ENCODE measurements around the gene USP26. TPM values are rescaled to one million over a fixed set of nuclear protein-coding genes. Genes with fewer than 3 reads are reported as not detected.
"Not testable (repeated sequence)": the region's sequence is repeated elsewhere in the genome, so short reads cannot be mapped to it uniquely, and the experiment has no call there.

Gene USP26, protein sequence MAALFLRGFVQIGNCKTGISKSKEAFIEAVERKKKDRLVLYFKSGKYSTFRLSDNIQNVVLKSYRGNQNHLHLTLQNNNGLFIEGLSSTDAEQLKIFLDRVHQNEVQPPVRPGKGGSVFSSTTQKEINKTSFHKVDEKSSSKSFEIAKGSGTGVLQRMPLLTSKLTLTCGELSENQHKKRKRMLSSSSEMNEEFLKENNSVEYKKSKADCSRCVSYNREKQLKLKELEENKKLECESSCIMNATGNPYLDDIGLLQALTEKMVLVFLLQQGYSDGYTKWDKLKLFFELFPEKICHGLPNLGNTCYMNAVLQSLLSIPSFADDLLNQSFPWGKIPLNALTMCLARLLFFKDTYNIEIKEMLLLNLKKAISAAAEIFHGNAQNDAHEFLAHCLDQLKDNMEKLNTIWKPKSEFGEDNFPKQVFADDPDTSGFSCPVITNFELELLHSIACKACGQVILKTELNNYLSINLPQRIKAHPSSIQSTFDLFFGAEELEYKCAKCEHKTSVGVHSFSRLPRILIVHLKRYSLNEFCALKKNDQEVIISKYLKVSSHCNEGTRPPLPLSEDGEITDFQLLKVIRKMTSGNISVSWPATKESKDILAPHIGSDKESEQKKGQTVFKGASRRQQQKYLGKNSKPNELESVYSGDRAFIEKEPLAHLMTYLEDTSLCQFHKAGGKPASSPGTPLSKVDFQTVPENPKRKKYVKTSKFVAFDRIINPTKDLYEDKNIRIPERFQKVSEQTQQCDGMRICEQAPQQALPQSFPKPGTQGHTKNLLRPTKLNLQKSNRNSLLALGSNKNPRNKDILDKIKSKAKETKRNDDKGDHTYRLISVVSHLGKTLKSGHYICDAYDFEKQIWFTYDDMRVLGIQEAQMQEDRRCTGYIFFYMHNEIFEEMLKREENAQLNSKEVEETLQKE
- not detected for total RNA-seq

DNA sequence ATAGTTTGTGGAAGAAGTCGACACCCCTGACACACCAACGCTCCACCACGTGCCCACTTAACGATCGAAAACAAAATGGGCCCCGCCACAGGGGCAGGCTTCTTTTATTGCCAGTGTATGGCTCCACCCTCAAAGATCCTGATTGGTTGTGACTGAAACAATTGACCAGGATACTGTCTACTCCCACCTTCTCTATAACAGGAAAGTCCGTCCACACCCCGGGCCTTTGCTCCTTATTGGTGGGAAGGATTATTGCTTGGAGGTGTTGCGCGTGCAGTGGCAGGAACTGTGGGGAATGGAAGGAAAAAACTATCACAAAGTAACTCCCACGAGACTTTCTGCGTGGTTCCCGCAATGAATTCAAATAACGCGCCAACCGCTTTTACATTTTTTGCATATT lies at the start of gene USP26:
TSS of gene USP26 (minus strand) at position 79 of the 400 bp plus-strand sequence. CDS start 68,889 bp downstream, outside the sequence.
- no peak for DNase-seq (ENCODE audit: low read depth in 2 of 3, low spot score in 2 of 3)

DNA sequence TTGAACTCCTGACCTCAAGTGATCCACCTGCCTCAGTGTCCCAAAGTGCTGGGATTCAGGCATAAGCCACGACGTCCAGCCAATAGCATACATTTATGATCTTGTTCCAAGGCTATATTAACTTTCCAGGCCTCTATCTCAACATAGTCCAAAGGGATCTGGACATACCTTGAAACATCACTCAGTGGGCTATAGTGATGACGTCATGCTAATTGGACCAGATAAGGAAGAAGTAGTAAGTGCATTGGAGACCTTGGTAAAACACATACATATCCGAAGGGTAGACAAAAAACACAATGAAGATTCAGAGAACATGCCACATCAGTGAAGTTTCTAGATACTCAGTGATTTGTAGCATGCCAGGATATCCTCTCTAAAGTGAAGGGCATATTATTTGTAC lies 37.4 kb upstream of the USP26 start:
- no peak for DNase-seq (ENCODE audit: low read depth in 2 of 3, low spot score in 2 of 3)

DNA sequence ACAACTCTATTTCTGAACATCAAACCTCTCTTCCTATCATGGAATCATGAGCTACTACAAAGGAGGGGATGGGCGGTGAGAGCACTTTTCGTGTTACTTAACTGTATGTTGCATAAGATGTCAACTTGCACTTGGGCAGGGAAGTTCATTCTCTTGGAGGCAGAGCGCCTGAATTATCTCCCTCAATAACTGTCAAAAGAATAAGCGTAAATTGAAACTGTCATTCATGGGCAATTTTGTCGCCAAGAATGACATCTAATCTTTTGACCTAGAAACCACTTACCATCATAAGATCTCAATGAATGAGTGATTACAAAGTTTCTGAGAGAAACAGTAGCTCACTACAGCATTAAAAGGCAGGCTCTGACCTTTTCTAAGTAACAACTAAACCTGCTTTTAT lies 23.5 kb upstream of the USP26 start:
- no peak for DNase-seq (ENCODE audit: low read depth in 2 of 3, low spot score in 2 of 3)

DNA sequence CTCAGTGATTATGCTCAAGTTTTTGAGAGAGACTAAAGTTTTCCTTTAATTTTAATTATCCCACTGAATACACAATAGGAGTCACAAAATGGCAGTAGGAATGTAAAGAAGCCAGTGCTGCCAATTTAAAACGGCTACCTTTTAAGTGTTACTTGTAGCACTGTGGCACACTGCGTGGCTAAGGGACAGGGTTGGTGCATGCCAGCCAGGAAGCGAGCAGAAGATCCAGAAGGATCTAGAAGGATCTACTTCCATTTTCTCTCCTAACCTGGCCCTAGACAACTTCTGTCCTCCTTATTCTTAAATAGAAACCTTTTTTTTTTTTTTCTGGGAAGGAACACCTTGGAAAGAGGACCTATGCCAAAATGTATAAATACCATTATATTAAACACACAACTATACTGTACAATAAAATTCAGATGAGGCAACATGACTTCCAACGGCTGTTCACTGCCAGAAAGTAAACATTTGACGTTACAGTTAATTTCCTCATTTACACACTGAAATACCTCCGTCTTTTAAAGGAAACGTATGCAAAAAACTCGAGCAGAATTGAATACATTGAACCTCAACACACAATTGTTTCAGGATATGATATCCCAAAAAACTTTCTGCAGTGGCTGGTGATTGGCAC lies 2.7 kb downstream of the USP26 start:
- no peak for DNase-seq (ENCODE audit: low read depth in 2 of 3, low spot score in 2 of 3)

DNA sequence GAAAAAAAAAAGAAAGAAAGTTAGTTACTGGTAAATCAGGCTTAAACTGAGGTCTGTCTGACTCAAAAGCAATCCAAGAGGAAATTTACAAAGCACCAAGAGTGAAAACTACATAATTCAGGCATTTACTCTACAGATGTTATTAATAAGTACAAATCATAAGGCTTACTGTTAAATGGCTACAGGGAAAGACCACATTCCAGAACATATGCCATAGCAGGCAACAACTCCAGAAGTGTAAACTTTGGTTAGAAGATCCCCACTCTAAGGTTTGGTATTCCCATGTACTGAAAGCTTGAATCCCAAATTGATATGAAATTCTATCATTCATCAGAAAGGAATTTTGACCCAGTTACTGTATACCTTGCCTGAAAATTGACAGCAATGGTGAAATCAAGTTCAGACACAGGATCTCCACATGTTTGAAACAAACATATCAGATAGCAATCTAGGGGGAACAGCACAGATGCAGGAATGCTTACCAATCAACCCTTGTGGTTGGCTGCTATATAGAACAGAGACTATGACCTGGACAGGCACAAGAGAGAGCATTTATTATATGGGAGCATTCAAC lies 6.6 kb downstream of the USP26 start:
- DNase-seq (ENCODE audit: low read depth in 2 of 3, low spot score in 2 of 3), result no peak

DNA sequence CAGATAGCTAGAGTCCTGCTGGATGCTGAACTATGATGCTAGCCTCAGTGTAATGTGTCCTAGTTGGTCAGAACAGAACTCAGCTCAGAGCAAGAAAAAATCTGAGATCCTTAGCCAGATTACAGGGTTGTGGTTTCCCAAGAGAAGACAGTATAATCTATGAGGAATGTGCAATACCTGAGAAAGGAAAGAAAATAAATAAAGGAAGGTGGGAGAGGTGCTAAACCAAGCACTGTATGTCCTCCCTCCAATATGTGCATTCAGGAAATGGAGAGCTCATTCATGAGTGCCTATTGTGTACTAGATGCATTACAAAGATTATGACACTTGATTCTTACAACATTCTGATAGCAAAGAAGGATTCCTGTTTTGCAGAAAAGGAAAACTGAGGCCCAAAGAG lies 7.5 kb downstream of the USP26 start:
- DNase-seq (ENCODE audit: low read depth in 2 of 3, low spot score in 2 of 3), result no peak

DNA sequence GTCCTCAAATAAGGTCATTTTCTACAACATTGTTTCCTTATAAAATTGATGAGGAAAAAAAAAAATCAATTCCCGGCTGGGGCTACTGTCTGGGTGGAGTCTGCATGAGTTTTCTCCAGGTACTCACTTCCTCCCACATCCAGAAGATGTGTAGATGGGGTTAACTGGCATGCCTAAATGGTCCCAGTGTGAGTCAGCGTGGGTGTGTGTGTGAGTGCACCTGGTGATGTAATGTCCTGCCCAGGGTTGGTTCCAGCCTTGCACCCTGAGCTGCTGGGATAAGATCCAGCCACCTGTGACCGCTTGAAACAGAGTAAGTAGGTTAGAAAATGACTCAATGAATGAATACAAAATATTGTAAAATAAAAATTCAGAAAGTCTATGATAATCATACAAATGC lies 11.1 kb downstream of the USP26 start:
- DNase-seq (ENCODE audit: low read depth in 2 of 3, low spot score in 2 of 3), result no peak

DNA sequence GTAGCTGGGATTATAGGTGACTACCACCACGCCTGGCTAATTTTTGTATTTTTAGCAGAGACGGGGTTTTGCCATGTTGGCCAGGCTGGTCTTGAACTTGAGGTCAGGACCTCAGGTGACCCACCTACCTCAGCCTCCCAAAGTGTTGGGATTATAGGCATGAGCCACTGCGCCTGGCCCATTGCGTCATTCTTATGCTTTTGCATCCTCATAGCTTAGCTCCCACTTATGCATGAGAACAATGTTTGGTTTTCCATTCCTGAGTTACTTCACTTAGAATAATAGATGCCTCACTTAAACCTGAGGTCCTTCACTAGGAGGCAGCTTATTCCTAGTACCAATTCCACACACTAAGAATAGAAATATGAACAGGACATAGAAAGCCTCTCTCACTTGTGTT lies 11.9 kb downstream of the USP26 start:
- DNase-seq (ENCODE audit: low read depth in 2 of 3, low spot score in 2 of 3), result not testable (repeated sequence)

DNA sequence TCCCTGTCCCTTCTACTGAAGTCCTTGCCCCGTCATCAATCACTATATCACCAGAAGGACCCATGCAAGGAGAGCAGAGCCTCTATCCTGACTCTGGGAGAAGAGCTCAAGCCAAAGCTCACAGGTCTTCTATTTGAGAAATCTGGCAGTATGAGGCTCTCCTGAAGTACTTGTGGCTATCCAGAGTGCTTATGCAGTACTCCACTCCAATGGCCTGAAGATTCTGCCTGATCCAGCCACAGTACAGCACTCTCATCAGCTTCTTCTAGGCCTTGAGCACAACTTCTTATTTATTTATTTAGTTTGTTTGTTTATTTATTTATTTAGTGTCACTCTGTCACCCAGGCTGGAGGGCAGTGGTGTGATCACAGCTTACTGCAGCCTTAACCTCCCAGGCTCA lies 13.0 kb downstream of the USP26 start:
- DNase-seq (ENCODE audit: low read depth in 2 of 3, low spot score in 2 of 3), result no peak

DNA sequence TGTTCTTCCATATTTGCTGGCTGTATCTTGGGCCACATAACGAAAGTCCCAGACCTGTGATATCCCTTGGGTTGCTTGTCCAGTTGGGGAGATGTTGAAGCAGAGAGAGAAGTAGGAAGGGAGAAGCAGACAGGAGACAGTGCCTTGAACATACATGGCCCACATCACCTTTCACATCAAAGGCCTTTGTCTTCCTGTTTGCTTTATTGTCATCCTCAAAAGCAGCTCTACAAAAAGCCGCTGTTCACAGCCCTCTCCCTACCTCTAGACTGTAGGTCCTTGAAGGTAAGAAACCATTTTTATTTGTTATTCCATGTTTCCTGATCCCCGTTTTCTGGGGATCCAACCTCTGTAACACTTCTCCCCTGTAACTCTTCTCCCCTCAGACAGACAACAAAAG lies 14.9 kb downstream of the USP26 start:
- no peak for DNase-seq (ENCODE audit: low read depth in 2 of 3, low spot score in 2 of 3)

DNA sequence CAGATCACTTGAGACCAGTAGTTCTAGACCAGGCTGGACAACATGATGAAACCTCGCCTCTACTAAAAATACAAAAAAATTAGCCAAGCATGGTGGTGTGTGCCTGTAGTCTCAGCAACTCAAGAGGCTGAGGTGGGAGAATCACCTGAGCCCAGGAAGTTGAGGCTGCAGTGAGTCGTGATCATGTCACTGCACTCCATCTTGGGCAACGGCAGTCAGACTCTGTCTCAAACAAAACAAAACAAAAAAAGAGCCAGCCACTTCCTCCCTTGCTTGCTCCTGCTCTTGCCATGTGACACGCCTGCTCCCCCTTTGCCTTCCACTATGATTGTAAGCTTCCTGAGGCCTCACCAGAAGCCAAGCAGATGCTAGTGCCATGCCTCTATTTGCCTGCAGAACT lies 19.1 kb downstream of the USP26 start:
- not testable (repeated sequence) for DNase-seq (ENCODE audit: low read depth in 2 of 3, low spot score in 2 of 3)

DNA sequence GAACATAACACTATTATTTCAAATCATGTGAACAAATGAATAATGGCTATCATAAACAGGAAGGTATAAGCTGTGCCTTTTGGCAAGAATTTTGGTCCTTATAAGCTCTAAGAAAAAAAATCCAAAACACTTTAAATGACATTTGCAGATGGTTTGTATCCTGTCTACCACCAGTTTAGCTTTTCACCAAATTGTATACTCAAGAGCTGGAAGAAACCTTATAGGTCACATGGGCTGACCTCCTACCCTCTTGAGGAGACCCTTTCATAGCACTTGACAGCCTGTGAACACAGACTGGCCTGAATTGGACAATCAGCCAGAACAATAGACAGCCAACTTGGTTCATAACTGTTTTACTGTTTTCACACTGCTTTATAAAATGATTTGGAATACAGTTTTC lies 24.3 kb downstream of the USP26 start:
- no peak for DNase-seq (ENCODE audit: low read depth in 2 of 3, low spot score in 2 of 3)

DNA sequence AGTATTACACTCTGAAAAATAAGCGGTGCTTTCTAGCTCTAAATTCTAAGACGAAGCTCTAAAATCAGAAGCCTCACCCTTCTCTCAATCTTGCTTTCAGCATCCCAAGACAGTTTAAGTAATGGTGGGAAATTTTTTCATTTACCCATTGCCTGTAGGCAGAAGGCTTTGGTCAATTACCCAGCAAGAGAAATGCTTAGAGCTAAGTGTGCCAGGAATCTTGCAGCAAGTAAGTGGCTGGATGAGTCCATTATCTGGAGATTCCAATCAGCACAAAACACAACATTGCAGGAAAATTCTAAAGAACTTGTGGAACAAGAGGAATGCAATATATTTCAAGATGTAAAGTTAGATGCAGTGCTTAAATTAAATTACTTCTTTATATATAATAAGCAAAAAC lies 28.4 kb downstream of the USP26 start:
- DNase-seq (ENCODE audit: low read depth in 2 of 3, low spot score in 2 of 3), result no peak

DNA sequence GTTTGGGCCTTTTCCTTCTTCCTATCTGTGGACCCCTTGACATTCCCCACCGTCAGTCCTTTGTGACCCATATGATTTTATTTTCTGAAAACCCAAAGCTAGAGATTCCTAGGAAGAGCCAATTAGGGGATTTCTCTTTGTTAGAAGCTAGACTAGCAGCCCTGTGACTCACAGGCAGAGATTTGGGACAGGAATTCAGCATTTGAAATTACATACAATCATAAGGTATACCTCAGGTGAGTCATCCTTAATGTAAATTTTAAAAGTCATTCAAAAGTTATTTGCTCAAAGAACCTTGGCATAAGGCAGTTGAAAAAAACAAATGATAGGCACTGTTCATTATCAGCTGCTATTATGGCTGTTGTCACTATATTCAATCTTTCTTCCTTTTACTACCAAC lies 40.6 kb downstream of the USP26 start:
- DNase-seq (ENCODE audit: low read depth in 2 of 3, low spot score in 2 of 3), result no peak

DNA sequence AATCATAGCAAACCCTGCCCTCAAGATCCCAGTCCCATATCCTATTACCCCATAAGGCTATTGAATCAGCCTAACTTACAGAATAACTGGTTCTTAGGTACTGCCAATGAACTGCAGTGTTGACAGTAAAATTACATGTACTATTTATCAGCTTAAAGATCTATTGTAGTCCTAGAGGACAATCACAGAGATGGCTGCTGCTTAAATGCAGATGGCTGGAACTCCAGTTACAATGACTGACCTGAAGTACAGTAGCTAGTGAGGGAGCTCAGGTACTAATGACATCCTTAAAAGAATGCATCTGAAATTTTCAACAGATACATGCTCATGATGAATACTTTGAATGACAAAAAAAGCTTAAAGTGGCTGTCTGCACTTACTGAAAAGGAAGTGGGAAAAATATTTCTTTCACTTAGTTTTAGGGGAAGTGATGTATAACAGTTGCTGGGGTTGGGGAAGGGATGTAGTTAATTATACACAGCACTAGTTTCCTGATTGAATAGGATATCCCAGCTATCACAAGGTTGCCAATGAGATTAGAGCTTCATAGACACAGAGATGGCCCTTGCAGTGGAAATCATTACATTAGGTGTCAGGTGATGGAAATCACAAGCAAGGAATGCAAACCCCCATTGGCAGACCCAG lies 42.0 kb downstream of the USP26 start:
- DNase-seq (ENCODE audit: low read depth in 2 of 3, low spot score in 2 of 3), result no peak

DNA sequence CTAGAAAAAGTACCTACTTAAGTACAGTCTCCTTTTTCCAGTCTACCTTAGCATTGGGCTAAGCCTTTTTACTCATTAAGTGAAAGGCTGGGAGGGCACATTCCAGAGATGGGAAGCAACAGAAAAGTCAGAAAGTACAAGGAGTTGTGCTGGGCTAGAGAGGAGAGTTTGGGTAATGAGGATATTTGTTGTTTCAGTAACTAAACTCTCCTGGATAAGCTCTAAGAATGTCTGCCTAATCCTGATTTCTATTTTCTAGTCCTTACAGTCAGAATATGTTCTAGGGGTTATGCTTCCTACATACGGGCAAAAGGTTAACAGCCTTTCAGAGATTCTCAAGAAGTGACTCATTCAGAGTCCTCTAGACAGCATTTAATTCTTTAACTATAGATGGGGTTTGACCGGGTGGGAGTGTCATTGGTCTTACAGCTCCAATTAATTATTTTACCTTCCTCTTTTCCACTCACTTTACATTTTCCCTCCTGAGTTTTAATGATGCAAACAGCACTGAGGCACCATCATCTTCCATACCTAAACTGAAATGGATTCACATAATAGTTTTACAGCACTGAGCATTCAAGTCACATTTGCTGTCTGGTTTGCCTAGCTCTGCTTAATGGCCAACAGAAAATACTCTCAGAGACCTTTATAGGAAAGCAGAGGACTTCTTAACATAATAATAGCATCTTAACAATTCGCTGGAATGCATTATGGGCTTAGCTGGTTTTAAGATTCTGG lies 42.9 kb downstream of the USP26 start:
- DNase-seq (ENCODE audit: low read depth in 2 of 3, low spot score in 2 of 3), result no peak

DNA sequence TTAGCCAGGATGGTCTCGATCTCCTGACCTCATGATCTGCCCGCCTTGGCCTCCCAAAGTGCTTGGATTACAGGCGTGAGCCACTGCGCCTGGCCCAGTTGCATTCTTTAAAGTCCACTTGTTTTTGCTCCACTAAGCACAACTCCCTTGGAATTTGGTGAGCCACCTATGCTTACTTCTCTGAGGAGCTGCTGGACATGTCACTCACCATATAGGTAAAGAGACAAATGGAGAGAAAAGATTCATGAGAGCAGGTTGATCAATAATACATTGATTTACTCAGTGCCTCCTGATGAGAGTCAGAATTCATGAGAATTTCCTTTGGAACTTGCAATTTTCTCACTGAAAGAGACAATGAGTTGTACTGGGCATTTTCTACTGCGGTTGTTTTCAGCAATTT lies 48.2 kb downstream of the USP26 start:
- DNase-seq (ENCODE audit: low read depth in 2 of 3, low spot score in 2 of 3), result no peak

DNA sequence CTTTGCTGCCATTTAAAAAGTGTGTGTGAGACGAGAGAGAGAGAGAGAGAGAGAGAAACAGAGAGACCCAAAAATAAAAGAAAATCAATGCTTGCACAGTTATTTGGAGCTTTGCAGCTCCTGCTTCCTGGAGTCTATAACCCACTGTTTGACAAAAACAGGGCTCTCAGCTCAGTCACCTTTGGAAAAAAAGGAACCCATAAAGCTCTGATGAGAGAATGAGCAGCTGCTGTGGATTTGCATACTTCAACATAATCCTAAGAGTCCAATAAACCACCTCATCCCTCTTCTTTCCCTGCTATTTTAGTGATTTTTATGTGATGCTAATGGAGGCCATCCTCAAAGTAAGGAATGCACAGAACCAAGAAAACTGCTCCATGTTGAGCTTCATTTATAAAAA lies 50.3 kb downstream of the USP26 start:
- DNase-seq (ENCODE audit: low read depth in 2 of 3, low spot score in 2 of 3), result no peak

DNA sequence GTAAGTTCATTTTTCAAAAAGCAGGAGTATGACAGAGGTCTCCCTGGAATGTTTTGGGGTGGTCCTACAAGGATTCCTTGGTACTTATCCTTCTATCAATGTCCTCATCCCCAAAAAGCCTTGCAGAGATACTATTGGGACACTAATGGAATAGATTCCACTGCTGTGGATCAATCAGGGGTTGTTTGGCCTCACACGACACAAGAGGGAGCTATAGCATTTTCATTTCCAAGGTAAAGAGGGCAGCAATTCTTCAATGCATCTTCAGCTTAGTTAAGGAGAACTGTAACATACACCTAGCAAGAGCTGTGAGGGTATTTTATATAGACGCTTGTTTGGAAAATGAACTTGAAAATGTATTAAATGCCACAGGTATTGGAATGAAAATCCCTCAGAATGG lies 50.9 kb downstream of the USP26 start:
- DNase-seq (ENCODE audit: low read depth in 2 of 3, low spot score in 2 of 3), result no peak

All from hematopoietic multipotent progenitor cell (in vitro differentiated cells).